ENCODE measurements around the gene CYP21A2. TPM values are rescaled to one million over a fixed set of nuclear protein-coding genes. Genes with fewer than 3 reads are reported as not detected.
"Not testable (repeated sequence)": the region's sequence is repeated elsewhere in the genome, so short reads cannot be mapped to it uniquely, and the experiment has no call there.

The CYP21A2 gene
- total RNA-seq, 4 donors from 2014 or later = 4.1 TPM; not detected in 3

- H3K27me3 ChIP-seq; H3K4me3 ChIP-seq; H3K4me1 ChIP-seq; intact Hi-C loops (cut with DNase I; ENCODE audit: low total_unique reads); H3K27ac ChIP-seq; H3K36me3 ChIP-seq; DNase-seq; H3K9me3 ChIP-seq: not testable (repeated sequence)
These were observed 28.7 kb upstream of the CYP21A2 start for GRCh38 chr6:32009537-32009936.

DNA sequence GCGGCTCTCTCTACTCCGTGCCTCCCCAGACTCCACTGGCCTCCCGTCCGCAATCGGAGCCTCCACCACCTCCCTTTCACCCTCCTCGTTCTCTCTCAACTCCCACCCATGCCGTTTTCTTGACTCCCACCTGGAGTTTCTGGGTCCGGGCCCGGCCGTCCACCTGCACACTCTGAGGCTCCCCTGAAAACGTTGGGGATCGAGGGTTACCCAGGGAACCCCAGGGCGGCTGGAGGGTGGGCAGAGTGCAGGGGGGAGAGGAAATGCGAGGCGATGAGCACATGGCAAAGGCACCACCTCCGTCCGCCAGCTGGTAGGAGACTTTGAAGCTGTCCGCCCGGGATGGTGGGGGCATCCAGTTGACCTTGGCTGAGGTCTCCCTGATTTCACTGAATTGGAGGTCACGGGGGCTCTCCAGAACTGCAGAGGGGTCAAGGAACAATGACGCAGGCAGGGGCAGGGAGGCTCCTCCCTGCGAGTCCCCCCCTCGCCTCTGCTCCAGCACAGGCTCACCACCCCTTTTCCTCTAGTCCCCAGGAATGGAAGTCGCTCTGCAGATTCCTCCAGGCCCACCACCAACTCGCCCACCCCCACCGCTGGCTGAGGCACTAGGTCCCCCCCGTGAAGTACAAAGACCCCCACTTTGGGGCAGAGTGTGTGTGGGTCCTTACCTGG lies 27.2 kb upstream of the CYP21A2 start:
- H3K4me1 ChIP-seq; DNase-seq; H3K9me3 ChIP-seq; H3K27ac ChIP-seq; intact Hi-C loops (cut with DNase I; ENCODE audit: low total_unique reads); H3K4me3 ChIP-seq; H3K36me3 ChIP-seq; H3K27me3 ChIP-seq: not testable (repeated sequence)

DNA sequence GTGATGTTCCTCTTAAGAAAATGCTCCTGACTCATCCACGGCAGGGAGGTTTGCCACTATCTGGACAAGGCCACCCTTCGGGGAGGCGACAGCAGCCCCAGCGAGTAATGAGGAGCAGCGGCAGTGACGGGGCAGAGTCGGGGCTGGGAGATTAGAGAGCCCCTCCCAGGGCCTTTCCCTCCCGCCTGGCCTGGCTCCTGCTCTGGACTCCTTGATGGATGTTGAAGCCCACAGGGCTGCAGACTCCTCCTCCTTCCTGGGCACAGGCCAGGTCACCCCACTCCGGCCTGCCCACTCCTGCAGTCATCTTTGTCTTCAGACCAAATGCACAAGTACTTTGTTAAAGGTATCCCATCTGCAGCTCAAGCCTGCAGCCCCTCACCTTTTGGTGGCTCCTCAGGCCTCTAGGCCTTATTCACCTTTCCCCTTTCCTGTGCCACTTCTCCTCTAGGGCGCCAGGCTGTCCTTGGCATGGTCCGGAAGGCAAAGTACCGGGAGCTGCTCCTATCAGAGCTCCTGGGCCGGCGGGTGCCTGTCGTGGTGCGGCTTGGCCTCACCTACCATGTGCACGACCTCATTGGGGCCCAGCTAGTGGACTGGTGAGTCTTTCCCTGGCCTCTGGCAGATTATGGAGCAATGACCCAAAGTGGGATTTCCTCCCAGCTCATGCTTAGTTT lies 25.1 kb upstream of the CYP21A2 start:
- H3K36me3 ChIP-seq = not testable (repeated sequence)

GRCh38 chr6:32013738-32014137 lies 24.5 kb upstream of the CYP21A2 start:
- H3K4me3 ChIP-seq; H3K9me3 ChIP-seq; intact Hi-C loops (cut with DNase I; ENCODE audit: low total_unique reads); H3K27ac ChIP-seq; H3K36me3 ChIP-seq; H3K4me1 ChIP-seq; DNase-seq; H3K27me3 ChIP-seq: not testable (repeated sequence)

More for the DNA sequence above, 25.1 kb upstream of the CYP21A2 start:
- H3K4me3 ChIP-seq; H3K27ac ChIP-seq; intact Hi-C loops (cut with DNase I; ENCODE audit: low total_unique reads); H3K9me3 ChIP-seq; H3K4me1 ChIP-seq; H3K27me3 ChIP-seq: not testable (repeated sequence)
- peak in 1 of 2 donors; percentile 40 for DNase-seq

GRCh38 chr6:32014547-32014946 lies 23.7 kb upstream of the CYP21A2 start, which contains the start of gene C4B:
Gene C4B, plus strand, starts transcription at chr6:32014795. Its CDS starts 51 bp downstream, at chr6:32014846.
- H3K4me1 ChIP-seq; H3K27ac ChIP-seq; H3K36me3 ChIP-seq; H3K9me3 ChIP-seq; DNase-seq; H3K27me3 ChIP-seq; H3K4me3 ChIP-seq; intact Hi-C loops (cut with DNase I; ENCODE audit: low total_unique reads): not testable (repeated sequence)

- H3K9me3 ChIP-seq; H3K4me1 ChIP-seq; H3K36me3 ChIP-seq; DNase-seq; intact Hi-C loops (cut with DNase I; ENCODE audit: low total_unique reads); H3K27me3 ChIP-seq; H3K4me3 ChIP-seq; H3K27ac ChIP-seq: not testable (repeated sequence)
These were observed 16.1 kb upstream of the CYP21A2 start for GRCh38 chr6:32022100-32022499.

DNA sequence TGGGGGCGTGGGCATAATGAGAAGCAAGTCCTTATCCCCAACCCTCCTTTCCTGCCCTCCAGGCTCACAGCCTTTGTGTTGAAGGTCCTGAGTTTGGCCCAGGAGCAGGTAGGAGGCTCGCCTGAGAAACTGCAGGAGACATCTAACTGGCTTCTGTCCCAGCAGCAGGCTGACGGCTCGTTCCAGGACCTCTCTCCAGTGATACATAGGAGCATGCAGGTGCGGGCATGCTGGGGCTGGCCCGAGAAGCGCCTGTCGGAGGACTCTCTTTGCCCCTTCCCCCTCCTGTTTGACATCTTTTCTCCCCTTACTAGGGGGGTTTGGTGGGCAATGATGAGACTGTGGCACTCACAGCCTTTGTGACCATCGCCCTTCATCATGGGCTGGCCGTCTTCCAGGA lies 9.6 kb upstream of the CYP21A2 start:
- DNase-seq; intact Hi-C loops (cut with DNase I; ENCODE audit: low total_unique reads); H3K27ac ChIP-seq; H3K27me3 ChIP-seq; H3K9me3 ChIP-seq; H3K4me1 ChIP-seq; H3K4me3 ChIP-seq; H3K36me3 ChIP-seq: not testable (repeated sequence)

- H3K4me3 ChIP-seq; H3K27me3 ChIP-seq; DNase-seq; H3K9me3 ChIP-seq; H3K4me1 ChIP-seq; H3K36me3 ChIP-seq; H3K27ac ChIP-seq; intact Hi-C loops (cut with DNase I; ENCODE audit: low total_unique reads): not testable (repeated sequence)
These were observed 8.7 kb upstream of the CYP21A2 start for GRCh38 chr6:32029553-32029952.

- H3K4me1 ChIP-seq; H3K4me3 ChIP-seq; intact Hi-C loops (cut with DNase I; ENCODE audit: low total_unique reads); H3K27ac ChIP-seq; H3K27me3 ChIP-seq; H3K36me3 ChIP-seq; DNase-seq; H3K9me3 ChIP-seq: not testable (repeated sequence)
These were observed 2.8 kb upstream of the CYP21A2 start for GRCh38 chr6:32035283-32036013.

DNA sequence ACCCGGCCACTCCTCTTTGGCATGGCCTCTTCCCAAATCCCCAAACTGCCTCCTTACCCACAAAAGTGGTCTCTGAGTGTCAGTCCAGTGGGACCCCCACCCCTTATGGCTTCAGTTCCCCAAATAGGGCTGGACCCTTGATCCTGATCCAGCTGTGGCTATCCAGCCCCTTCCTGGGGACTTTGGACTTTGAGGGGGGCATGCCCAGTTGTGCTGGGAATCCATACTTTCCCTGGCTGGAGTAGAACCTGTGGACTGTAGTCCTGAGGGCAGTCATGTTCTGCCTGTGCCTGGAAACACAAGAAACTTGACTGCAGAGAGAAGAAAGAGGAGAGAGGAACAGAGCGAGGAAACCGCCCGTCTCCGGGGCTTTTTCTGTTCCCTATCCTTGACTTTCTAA lies 1.1 kb upstream of the CYP21A2 start:
- H3K27ac ChIP-seq; DNase-seq; H3K36me3 ChIP-seq; H3K4me1 ChIP-seq; intact Hi-C loops (cut with DNase I; ENCODE audit: low total_unique reads); H3K4me3 ChIP-seq; H3K27me3 ChIP-seq; H3K9me3 ChIP-seq: not testable (repeated sequence)

DNA sequence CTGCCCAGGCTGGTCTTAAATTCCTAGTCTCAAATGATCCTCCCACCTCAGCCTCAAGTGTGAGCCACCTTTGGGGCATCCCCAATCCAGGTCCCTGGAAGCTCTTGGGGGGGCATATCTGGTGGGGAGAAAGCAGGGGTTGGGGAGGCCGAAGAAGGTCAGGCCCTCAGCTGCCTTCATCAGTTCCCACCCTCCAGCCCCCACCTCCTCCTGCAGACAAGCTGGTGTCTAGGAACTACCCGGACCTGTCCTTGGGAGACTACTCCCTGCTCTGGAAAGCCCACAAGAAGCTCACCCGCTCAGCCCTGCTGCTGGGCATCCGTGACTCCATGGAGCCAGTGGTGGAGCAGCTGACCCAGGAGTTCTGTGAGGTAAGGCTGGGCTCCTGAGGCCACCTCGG lies 663 bp downstream of the CYP21A2 start:
- H3K36me3 ChIP-seq; H3K4me1 ChIP-seq; DNase-seq; H3K27me3 ChIP-seq; H3K27ac ChIP-seq; H3K4me3 ChIP-seq; H3K9me3 ChIP-seq; intact Hi-C loops (cut with DNase I; ENCODE audit: low total_unique reads): not testable (repeated sequence)

- H3K9me3 ChIP-seq; H3K27ac ChIP-seq; H3K4me3 ChIP-seq; H3K27me3 ChIP-seq; H3K36me3 ChIP-seq; intact Hi-C loops (cut with DNase I; ENCODE audit: low total_unique reads); DNase-seq; H3K4me1 ChIP-seq: not testable (repeated sequence)
These were observed 1.4 kb downstream of the CYP21A2 start for GRCh38 chr6:32039321-32040274.
